Astrocyte (in vitro differentiated cells and primary cell): ENCODE results near the gene RNF169. TPM values are rescaled to one million over a fixed set of nuclear protein-coding genes. Genes with fewer than 3 reads are reported as not detected.

Source experiments
- DNase-seq: peaks from one replicate; pipeline ENCODE4 v3.0.0-alpha.2; 2010; ENCODE audit warnings: low read depth
- FAIRE-seq: peaks from 2 replicates; lab custom pipeline; 2011; peaks lifted over from hg19 to GRCh38; lab: Jason Lieb, UNC
- H2AFZ ChIP-seq: 2 replicates; pipeline ENCODE4 v1.6.0; 2012; ENCODE audit warnings: low read depth, low read length, inconsistent platforms
- H3K27ac ChIP-seq: 2 replicates; pipeline ENCODE4 v1.5.1; 2011; ENCODE audit warnings: low read depth, low read length, inconsistent platforms
- H3K27me3 ChIP-seq: 2 replicates; pipeline ENCODE4 v1.6.0; 2011; ENCODE audit warnings: low read length, inconsistent platforms; ENCODE audit not compliant: insufficient read depth
- H3K36me3 ChIP-seq: 2 replicates; pipeline ENCODE4 v1.5.1; 2011; ENCODE audit warnings: low read length, inconsistent platforms; ENCODE audit not compliant: insufficient read depth
- H3K4me1 ChIP-seq: 2 replicates; pipeline ENCODE4 v1.5.1; 2011; ENCODE audit warnings: low read length, inconsistent platforms; ENCODE audit not compliant: insufficient read depth
- H3K4me2 ChIP-seq: 2 replicates; pipeline ENCODE4 v1.6.0; 2012; ENCODE audit warnings: low read length, inconsistent platforms
- H3K4me3 ChIP-seq: 2 replicates; pipeline ENCODE4 v1.5.1; 2011; ENCODE audit warnings: low read depth, mild to moderate bottlenecking, low read length, inconsistent platforms; ENCODE audit not compliant: insufficient read depth
- H3K79me2 ChIP-seq: 2 replicates; pipeline ENCODE4 v1.6.0; 2012; ENCODE audit warnings: mild to moderate bottlenecking, low read length, inconsistent platforms; ENCODE audit not compliant: insufficient read depth
- H3K9ac ChIP-seq: 2 replicates; pipeline ENCODE4 v1.6.0; 2012; ENCODE audit warnings: mild to moderate bottlenecking, low read length, inconsistent platforms
- H3K9me3 ChIP-seq: 2 replicates; pipeline ENCODE4 v1.5.1; 2012; ENCODE audit warnings: low read depth, mild to moderate bottlenecking, low read length, inconsistent platforms; ENCODE audit not compliant: insufficient read depth
- H4K20me1 ChIP-seq: 2 replicates; pipeline ENCODE4 v1.6.0; 2012; ENCODE audit warnings: low read length, inconsistent platforms; ENCODE audit not compliant: insufficient read depth
- H3K27ac Mint-ChIP-seq: one replicate; pipeline ENCODE4 v1.8.0; 2021; ENCODE audit warnings: mild to moderate bottlenecking, mixed read lengths; ENCODE audit not compliant: unreplicated experiment
- H3K27me3 Mint-ChIP-seq: one replicate; pipeline ENCODE4 v1.8.0; 2021; ENCODE audit warnings: low read depth, mixed read lengths; ENCODE audit not compliant: unreplicated experiment
- H3K36me3 Mint-ChIP-seq: one replicate; pipeline ENCODE4 v1.8.0; 2021; ENCODE audit warnings: low read depth, mixed read lengths; ENCODE audit not compliant: unreplicated experiment
- H3K4me1 Mint-ChIP-seq: one replicate; pipeline ENCODE4 v1.8.0; 2021; ENCODE audit warnings: low read depth, mixed read lengths; ENCODE audit not compliant: unreplicated experiment
- H3K4me3 Mint-ChIP-seq: one replicate; pipeline ENCODE4 v1.8.0; 2021; ENCODE audit warnings: mild to moderate bottlenecking, moderate library complexity, mixed read lengths; ENCODE audit not compliant: unreplicated experiment
- H3K9me3 Mint-ChIP-seq: one replicate; pipeline ENCODE4 v1.8.0; 2021; ENCODE audit warnings: mild to moderate bottlenecking, mixed read lengths; ENCODE audit not compliant: unreplicated experiment
- EZH2 ChIP-seq: IDR thresholded peaks from 2 replicates; pipeline ENCODE4 v1.6.1; 2012; ENCODE audit warnings: mild to moderate bottlenecking, low read length, inconsistent platforms; ENCODE audit not compliant: insufficient read depth
- microRNA-seq: library from miRNA; unstranded; fragments of <30 nt; microRNA quantifications from one replicate; pipeline ENCODE4 v1.2.0, GENCODE V29; 2020
- total RNA-seq: library from RNA; stranded (reverse); gene quantifications from 2 replicates; pipeline ENCODE4 v1.2.1, GENCODE V29; 2021
- TF ChIP-seq, protein P1 (sequence below): IDR thresholded peaks from 2 replicates; pipeline ENCODE4 v1.5.1; 2011; ENCODE audit warnings: low read depth, mild to moderate bottlenecking, inconsistent platforms, low read length, moderate library complexity; ENCODE audit not compliant: insufficient read depth

RNF169 gene
- total RNA-seq, 1 donor from 2014 or later: 10.7 TPM

DNA sequence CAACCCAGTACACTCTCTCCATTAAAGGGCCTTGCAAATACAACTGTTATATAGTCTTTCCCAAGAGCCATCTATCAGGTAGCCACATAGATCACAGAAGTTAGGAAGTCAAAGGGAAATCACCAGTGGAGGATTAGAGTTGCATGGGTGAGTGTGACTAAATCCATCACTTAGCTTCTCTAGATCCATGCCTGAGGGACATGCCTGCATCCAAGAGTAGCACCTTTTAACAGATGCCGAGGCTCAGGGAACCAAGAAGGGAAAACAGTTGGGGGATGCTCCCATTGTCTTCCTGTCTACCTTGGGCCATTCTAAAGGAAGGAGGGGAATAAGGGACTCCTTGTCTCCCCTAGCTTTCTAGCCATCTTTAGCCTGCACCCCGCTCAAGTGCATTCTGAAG is 122.4 kb downstream of the RNF169 start:
- Histone ChIP-seq H3K79me2 (no peaks in the 10 kb centered on the region), H3K4me1 (no peaks in the 10 kb centered on the region), H3K27ac (no peak overlapping the region), H3K4me3 (no peak overlapping the region), H2AFZ (no peak overlapping the region), H3K4me2 (no peak overlapping the region), H3K9ac (no peak overlapping the region), H3K36me3 (peaks cover 3% of the 10 kb centered on the region), H3K9me3 (peaks cover 14% of the 10 kb centered on the region), H3K27me3 (no peaks in the 10 kb centered on the region), H4K20me1 (no peaks in the 10 kb centered on the region)
- TF ChIP-seq, protein P1, sequence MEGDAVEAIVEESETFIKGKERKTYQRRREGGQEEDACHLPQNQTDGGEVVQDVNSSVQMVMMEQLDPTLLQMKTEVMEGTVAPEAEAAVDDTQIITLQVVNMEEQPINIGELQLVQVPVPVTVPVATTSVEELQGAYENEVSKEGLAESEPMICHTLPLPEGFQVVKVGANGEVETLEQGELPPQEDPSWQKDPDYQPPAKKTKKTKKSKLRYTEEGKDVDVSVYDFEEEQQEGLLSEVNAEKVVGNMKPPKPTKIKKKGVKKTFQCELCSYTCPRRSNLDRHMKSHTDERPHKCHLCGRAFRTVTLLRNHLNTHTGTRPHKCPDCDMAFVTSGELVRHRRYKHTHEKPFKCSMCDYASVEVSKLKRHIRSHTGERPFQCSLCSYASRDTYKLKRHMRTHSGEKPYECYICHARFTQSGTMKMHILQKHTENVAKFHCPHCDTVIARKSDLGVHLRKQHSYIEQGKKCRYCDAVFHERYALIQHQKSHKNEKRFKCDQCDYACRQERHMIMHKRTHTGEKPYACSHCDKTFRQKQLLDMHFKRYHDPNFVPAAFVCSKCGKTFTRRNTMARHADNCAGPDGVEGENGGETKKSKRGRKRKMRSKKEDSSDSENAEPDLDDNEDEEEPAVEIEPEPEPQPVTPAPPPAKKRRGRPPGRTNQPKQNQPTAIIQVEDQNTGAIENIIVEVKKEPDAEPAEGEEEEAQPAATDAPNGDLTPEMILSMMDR: no peak
- TF ChIP-seq EZH2: no peak
- peaks cover 67% of the 10 kb centered on the region for H3K36me3 Mint-ChIP-seq
- H3K9me3 Mint-ChIP-seq: peaks cover 51% of the 10 kb centered on the region
- FAIRE-seq (no peak), DNase-seq (peak; percentile 3)
- no peak overlapping the region for H3K27ac Mint-ChIP-seq
- no peaks in the 10 kb centered on the region for H3K4me1 Mint-ChIP-seq
- no peaks in the 10 kb centered on the region for H3K27me3 Mint-ChIP-seq
- no peak overlapping the region for H3K4me3 Mint-ChIP-seq

- peaks cover 30% of the 10 kb centered on the region for H3K36me3 Mint-ChIP-seq
- H3K4me3 ChIP-seq: no peak overlapping the region
- DNase-seq: no peak
Measured at GRCh38 chr11:74877132-74877531, 128.5 kb downstream of the RNF169 start.

More at GRCh38 chr11:74877132-74877531, 128.5 kb downstream of the RNF169 start:
- H3K79me2 ChIP-seq: no peaks in the 10 kb centered on the region
- no peak overlapping the region for H3K9ac ChIP-seq
- H4K20me1 ChIP-seq: no peaks in the 10 kb centered on the region
- no peak overlapping the region for H3K4me2 ChIP-seq
- H3K4me1 ChIP-seq: no peaks in the 10 kb centered on the region
- no peaks in the 10 kb centered on the region for H3K36me3 ChIP-seq
- H2AFZ ChIP-seq: no peak overlapping the region
- Mint-ChIP-seq H3K4me3 (no peak overlapping the region), H3K27me3 (no peaks in the 10 kb centered on the region), H3K27ac (no peak overlapping the region), H3K4me1 (no peaks in the 10 kb centered on the region), H3K9me3 (peaks cover 9% of the 10 kb centered on the region)
- no peak for FAIRE-seq
- H3K9me3 ChIP-seq: no peaks in the 10 kb centered on the region
- no peaks in the 10 kb centered on the region for H3K27me3 ChIP-seq
- no peak for TF ChIP-seq EZH2
- TF ChIP-seq, protein P1: peak; percentile 41
- H3K27ac ChIP-seq: no peak overlapping the region

Small RNA genes within 50 kb of the gene (microRNA-seq; reads per million reads assigned to microRNA genes)
- not detected for gene MIR4696

Other genes with a start within 250 kb of the RNF169 start
- 6.5 and 7.5 TPM in 2 replicates for gene POLD3, start 156.3 kb upstream of the RNF169 start, total RNA-seq
- not detected in 2 replicates for gene CHRDL2, start 17.4 kb upstream of the RNF169 start, total RNA-seq
- 8.4 and 8.9 TPM in 2 replicates for gene XRRA1, start 200.2 kb downstream of the RNF169 start, total RNA-seq
- gene SPCS2, start 200.4 kb downstream of the RNF169 start, total RNA-seq: 104 and 120 TPM in 2 replicates
- 8.6 and 9.7 TPM in 2 replicates for gene NEU3, start 240.1 kb downstream of the RNF169 start, total RNA-seq